Hematopoietic multipotent progenitor cell treated with erythropoietin and hydrocortisone succinate and interleukin-3 and kit ligand, for 15 days (in vitro differentiated cells): ENCODE results near the gene AOPEP.

Source experiments
- DNase-seq: peaks from one replicate; pipeline ENCODE4 v3.0.0-alpha.2; 2015; ENCODE audit warnings: low spot score

AOPEP gene

DNA sequence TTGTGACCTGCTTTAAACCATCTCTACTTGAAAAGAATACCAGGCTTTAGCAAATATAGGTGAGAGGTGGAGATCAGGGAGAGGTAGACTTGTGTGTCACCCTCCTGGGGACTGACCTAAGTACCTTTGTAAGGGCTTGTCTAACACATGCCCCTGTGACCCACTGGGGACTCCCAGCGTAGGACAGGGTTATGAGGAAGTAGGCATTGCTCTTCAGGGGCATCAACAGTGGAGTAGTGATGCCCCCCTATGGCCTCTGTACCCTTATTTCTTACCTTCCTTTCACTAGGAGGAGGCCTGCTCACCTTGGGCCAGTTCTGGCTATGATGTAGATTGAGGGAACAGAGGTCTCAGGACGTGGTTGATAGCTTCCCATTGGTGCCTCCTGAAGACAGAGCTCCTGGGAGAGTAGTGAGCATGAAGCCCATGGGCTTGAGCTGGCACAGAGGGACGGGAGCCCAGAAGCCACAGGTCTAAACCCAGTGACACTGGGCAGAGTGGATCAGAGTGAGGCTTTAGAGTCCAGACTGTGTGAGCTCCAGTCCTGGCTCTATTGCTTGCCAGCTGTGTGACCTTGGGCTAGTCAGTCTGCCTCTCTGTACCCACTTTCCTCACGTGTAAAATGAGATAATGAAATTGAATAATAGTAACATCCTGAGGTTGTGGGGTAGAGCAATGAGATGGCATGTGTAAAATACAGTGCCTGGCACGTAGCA lies 191.7 kb downstream of the AOPEP start:
- DNase-seq = no peak

- DNase-seq = no peak
Measured at GRCh38 chr9:94919376-94920098, 193.0 kb downstream of the AOPEP start.

DNA sequence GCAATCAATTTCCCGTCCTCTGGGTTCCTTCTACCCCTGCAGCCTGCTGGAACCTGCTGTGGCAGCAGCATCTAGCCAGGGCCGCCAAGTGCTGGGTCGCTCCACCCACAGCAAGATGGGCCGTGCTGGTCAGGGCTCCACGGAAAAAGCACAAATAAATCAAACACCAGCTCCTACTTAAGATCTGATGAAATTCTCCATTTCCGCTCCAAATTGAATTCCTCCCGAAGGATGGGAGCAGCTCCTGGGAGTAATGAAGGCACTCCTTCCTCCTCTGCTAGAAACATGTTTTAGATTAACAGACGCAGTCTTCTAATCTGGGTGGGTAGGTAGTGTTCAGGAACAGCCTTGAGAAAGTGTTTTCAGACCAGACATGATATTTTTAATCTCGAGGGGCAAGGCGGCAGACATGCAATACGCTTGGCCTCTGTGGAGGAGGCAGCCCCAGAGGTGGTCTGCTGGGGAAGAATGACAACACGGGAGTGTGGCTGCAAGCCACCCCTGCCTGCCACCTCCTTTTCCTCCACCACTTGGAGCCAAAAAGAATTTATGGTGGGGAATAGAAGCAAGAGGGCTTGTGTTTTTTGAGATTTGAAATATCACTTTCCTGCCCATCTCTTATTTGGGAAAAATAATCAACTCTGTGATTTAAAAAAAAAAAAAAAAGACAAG lies 194.1 kb downstream of the AOPEP start:
- DNase-seq = no peak

DNA sequence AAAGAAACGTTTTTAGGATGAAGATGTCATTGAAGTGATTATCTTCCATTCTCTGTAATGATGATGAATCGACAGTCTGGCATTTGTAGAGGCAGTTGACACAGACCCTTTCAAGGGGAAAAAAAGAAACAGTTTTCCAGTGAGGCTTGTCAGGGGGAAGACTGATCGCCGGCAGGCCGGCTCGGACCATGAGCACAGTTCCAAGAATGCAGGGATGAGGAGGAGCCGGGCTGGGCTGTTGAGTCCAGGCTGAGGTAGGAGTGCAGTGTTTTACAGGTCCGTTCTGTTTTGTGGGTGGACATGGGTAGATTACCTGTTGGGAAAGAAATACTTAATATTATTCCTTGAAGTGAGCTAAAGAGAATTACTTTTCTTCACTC lies 194.6 kb downstream of the AOPEP start:
- DNase-seq = no peak

GRCh38 chr9:94921656-94922055 lies 195.2 kb downstream of the AOPEP start:
- no peak for DNase-seq

DNA sequence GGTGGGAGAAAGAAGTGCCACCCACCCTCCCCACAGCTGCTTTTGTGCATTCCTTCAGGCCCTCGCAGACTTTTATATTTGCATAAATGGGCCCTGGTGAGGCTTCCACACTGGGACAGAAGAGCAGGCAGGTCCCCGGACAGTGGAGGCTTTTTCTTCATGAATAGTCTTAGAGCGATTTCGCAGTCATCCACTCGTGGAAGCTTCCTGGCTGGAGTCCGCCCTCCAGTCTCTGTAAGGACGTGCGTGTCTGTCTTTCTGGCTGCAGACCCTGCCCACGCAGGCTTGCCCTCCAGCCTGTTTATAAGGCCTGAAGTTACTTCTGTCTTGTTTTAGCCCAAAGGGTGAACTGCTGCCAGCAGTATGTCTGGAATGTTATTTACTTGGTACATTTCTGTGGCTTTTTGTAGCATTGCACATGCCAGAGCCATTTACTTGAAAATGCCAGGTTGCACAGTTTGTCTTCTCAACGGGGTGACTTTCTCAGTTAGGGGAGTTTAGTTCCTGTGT lies 195.7 kb downstream of the AOPEP start:
- no peak for DNase-seq

DNA sequence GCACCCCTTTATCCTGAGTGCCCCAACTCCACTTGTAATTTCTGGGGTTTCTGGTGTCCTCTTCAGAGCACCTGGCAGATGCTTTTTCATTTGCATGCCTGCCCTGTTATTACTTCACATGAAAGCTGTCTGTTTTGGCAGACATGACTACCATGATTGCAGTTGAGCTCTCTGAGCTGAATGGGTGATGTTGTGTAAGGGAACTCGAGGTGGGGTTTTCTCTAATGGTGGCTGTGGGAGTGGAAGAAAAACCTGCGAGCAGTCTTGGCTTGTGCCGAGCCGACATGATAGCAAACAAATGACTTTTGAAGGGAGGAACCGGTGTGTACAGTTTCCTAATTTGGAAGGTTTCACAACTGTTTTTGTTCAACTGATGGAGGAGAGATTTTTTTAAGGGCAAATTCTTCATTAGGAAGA lies 196.2 kb downstream of the AOPEP start:
- DNase-seq = no peak

DNA sequence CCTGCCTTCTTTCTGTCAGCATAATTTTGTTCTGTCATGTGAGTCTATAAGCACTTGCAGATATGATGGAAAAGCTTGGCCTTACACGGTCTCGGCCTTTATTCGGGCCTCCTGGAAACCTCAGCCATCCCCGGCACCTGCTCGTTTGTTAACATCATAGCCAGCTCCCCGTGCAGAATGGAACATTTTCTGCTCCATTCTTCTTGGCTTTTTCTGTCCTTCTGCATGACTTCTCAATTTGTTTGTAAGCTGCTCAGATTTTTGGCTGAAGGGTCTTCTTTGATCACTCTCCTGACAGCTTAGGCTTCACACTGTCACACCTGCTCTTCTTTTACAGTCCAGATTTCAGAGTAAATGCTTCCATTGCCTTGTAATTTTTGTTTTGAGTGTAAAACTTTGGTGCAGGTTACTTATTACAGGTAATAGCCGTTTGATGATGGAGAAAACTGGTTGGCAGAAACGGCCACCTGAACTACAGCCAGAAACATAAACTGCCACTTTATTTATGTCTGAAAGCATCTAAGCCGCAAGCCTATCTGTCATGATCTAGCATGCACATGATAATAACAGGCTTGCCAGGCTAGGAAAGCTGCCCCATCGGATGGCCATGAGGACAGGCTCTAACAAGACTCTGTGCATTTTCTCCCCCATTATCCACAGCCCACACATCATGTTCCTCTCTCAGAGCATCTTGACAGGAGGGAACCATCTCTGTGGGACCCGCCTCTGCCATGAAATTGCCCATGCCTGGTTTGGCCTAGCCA lies 197.0 kb downstream of the AOPEP start:
- DNase-seq = no peak

DNA sequence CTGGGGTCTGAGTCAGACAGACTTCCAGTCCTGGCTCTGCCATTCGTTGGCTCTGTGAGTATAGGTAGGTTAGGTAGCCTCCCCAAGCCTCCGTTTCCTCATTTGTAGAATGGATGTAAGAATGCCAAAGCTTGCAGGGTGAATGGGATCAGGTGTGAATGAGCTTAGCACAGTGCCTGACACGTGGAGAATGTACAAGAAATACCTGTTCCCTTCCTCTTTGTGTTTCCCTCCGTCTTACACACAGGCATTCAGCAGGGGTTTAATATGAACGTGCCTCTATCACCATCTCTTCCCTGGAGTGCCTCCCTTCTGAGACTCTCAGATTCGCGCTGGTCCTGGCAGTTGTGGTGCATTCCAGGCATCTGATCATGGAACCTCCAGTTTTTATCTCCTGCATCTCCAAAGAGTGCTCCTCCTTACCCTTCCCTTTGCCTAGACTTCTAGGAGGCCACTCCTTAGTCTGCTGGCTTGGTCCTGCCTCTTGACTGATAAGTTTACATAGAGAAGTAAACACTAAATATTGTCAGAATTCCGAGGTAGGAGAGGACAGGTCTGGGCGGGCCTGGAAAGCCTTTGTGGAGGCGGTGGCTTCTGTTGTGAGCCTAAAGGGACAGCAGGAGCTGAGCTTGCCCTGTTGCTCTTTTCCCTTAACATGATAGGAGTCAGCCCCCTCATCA lies 199.4 kb downstream of the AOPEP start:
- DNase-seq = no peak

GRCh38 chr9:94926431-94926800 lies 199.9 kb downstream of the AOPEP start:
- no peak for DNase-seq

- DNase-seq = no peak
Measured at GRCh38 chr9:94927048-94927761, 200.7 kb downstream of the AOPEP start.

DNA sequence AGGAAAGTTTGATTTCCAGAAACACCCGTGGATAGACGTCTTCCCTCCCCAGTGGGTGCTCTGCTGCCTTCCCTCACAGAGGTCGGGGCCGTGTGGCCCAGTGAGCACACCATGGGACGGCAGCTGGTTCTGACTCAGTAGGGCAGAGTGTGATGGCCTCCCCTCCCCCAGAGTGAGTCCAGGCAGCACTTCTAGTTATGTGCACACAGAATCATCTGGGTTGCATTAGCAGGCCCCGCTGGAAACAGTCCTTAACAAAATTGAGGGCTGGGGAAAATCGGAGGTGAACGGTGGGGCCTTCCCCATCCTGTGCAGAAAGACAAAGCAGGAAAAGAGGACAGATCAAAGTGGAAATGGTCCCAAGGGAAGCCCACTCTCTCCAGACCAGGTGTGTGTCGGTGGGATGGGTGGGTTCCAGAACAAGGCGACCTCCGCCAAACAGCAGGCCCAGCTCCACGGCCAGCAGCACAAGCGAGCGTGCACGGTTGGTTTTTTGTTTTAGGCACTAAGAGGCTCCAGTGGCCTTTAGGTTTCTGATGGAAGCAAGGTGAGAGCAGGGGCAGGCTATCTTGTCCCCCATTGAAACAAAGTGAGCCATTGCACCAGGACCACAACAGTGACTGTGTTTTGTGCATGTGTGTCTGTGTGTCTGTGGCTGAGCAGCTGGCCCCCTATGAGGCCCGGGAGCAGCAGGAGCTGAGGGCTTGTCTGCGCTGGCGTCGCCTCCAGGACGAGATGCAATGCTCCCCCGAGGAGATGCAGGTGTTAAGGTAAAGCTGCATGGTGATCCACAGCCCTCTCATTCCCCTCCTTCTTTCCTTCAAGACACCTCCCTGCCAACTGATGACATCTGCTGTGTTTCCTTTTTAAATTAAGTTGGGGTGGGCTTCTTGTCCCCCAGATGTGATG lies 201.5 kb downstream of the AOPEP start:
- no peak for DNase-seq

DNA sequence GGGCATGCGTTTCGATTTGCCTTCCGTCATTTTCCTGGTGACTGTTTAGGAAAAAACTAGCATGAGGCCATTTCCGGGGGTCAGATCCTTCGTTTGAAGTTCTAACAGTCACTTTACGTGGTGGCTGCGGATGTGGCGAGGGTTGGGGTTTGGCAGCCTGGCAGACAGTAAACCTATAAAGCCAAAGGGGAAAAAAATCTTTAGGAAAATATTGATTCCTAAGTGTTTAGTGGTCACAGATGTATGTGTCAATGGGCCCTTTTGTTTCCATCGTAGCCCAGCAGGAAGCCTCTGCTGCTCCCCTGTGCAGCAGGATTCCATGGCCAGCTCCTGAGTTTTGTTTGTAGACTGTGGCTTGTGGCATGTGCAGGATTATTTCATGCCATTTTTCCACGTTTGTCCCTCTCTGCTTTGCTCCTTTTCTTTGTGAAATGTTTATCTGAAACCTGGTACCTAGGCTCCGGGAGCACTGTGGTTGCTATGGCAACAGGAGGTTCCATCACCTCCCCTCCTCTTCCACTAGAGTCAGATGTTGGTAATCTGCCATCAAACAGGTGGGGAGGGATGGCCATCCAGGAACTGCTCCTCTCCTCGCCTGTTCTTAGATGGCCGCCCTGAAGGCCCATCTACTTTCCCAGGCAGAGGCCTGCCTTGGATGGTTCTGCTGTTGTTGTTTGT lies 202.3 kb downstream of the AOPEP start:
- DNase-seq = no peak

DNA sequence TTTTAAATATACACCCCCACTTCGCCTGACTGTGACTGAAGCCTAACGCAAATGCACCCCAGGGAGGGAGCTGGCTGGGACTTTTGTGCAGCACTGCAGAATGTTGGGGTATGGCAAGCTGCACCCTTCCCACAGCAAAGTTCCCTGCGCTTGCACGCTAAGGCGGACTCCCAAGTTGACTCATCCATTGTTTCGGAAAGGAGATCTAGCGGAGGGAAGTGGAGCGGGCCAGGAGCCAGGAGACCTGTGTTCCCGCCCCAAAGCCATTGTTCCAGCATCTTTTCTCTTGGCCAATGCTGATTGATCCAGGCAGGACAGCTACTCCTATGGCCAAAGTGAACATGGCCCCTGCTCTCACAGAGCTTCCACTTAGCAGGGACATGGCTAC lies 202.9 kb downstream of the AOPEP start:
- no peak for DNase-seq

GRCh38 chr9:94931036-94931633 lies 204.6 kb downstream of the AOPEP start:
- no peak for DNase-seq

- no peak for DNase-seq
Measured at GRCh38 chr9:94931740-94932139, 205.2 kb downstream of the AOPEP start.

GRCh38 chr9:94932652-94933510 lies 206.4 kb downstream of the AOPEP start:
- no peak for DNase-seq

DNA sequence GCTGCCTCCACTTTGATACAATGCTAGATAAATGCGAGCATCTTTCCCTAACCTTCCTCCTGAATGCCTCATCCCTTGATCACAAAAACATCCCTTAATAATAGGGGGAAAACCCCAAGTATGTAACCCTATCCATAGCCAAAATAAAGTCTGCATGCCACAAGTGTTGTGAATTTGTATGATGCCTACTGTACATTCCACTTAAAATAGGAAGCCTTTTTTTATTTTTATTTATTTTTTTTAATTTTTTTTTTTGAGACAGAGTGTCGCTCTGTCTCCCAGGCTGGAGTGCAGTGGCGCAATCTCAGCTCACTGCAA lies 207.0 kb downstream of the AOPEP start:
- no peak for DNase-seq
